ENCODE measurements around the gene TUT1. TPM values are rescaled to one million over a fixed set of nuclear protein-coding genes. Genes with fewer than 3 reads are reported as not detected.

TUT1 gene
- total and polyA plus RNA-seq, 2 of the 4 experiments (the other 2 are of a cell fraction): 4.3 to 10.1 TPM

DNA sequence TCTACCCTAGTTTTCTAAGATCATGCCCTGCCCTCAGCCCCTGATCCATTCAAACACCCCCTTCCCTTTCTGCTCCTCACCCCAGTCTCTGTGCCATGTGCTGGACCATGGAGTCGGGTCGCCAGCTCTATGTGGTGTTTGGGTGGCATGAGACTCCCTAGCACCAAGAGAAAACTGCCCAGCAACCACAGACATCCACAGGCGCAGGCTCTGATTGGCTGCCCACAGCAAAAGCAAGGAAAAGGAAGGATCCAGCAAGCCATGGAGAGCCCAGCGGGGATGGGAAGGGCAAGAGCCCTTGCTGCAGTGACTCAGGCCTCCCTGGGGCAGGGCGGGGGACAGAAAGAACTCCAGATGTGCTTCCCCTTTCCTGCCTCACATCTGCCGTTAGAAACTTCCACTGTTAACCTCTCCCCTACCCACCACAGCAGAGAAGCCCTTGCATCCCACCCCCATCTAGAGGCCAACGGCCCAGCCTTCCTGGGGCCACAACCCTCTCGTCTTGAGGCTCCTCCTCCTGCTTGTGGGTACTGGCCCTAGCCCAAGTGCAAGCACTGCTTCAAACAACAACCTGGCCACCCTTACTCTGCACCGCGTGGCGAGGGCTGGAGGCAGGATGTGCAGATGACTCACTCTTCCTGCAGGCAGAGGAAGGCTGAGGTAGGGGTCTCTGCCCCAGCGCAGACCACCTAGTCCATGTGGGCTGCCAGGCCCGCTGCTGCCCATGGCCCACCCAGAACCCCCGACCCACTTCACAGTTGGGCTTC lies 35.0 kb downstream of the TUT1 start:
- ATAC-seq (ENCODE audit: low read depth) (peak; percentile 57), DNase-seq (peak; percentile 95)
- intact Hi-C loops (cut with micrococcal nuclease) (no loop called here), dilution Hi-C loops (cut with HindIII; ENCODE audit: low sequenced_read_pairs, unreplicated experiment) (no loop called here), in situ Hi-C loops (cut with MboI; ENCODE audit: low sequenced_read_pairs) (loop anchor here (5.0 kb wide), 1 partner anchor 159 kb away; no protein-coding TSS in a partner anchor)
- peak overlapping the region; percentile 47 for H3K9ac ChIP-seq (ENCODE audit: low read depth, low read length)
- H2AK9ac ChIP-seq (replicated peaks; ENCODE audit: low read depth, low read length, poor library complexity): peak overlapping the region; percentile 92
- H4K5ac ChIP-seq (ENCODE audit: low read depth, low read length): peak overlapping the region; percentile 55
- ChIA-PET POLR2A (ENCODE audit: unreplicated experiment) (no interaction called here), CTCF (interaction anchor here (0.6 to 2.7 kb wide), 5 partner anchors 14 to 162 kb away, joined by 3 to 9 read pairs (median 6); no protein-coding TSS in a partner anchor)
- H3K36me3 ChIP-seq (ENCODE audit: control insufficient read depth, insufficient read depth, low read length): peaks cover 19% of the 10 kb centered on the region
- peak overlapping the region; percentile 85 for H4K91ac ChIP-seq (ENCODE audit: insufficient read depth, low read depth, low read length)
- peak overlapping the region; percentile 99 for H2AK5ac ChIP-seq (ENCODE audit: low read depth, low read length)
- peak overlapping the region; percentile 81 for H2BK20ac ChIP-seq (ENCODE audit: low read depth, low read length)
- peaks cover 27% of the 10 kb centered on the region for H3K9me1 ChIP-seq (ENCODE audit: insufficient read depth, low read length)
- peak overlapping the region; percentile 1 to 87 for H4K8ac ChIP-seq (ENCODE audit: low read depth in 2 of 2, low read length in 2 of 2)
- peaks cover 40% of the 10 kb centered on the region for H3K4me1 ChIP-seq (ENCODE audit: control insufficient read depth, insufficient read depth, low read length)
- H3K18ac ChIP-seq (ENCODE audit: low read depth, low read length): peak overlapping the region; percentile 72
- H3K27me3 ChIP-seq (ENCODE audit: control insufficient read depth, insufficient read depth, low read length): no peaks in the 10 kb centered on the region
- H2BK15ac ChIP-seq (ENCODE audit: low read depth, low read length): peak overlapping the region; percentile 75; the same call in 2 of the 3 replicates
- peak overlapping the region; percentile 77 for H3K23ac ChIP-seq (ENCODE audit: low read depth, low read length)
- WGBS, 2 experiments (ENCODE audit: extremely low coverage in 2 of 2, insufficient read length in 1 of 2): 0% methylated on average over 4 of the region's 14 CpGs; no CpG with 5 or more reads in 1 of the 2 experiments
- peak overlapping the region; percentile 3; the same call in 1 of the 2 replicates for H3K4me3 ChIP-seq (ENCODE audit: insufficient read depth, low read depth, low read length)
- peak overlapping the region; percentile 84 for H3K14ac ChIP-seq (replicated peaks; ENCODE audit: low read depth, low read length)
- peak overlapping the region; percentile 95 for H3K4ac ChIP-seq (ENCODE audit: low read depth, low read length)
- H2BK5ac ChIP-seq (ENCODE audit: low read depth, low read length, poor library complexity, severe bottlenecking): peak overlapping the region; percentile 87
- peak overlapping the region; percentile 83 for H3K56ac ChIP-seq (ENCODE audit: extremely low read depth, insufficient read depth, low read length)
- H4K20me1 ChIP-seq (ENCODE audit: insufficient read depth, low read length): peaks cover 34% of the 10 kb centered on the region
- peak overlapping the region; percentile 82 for H2AFZ ChIP-seq (replicated peaks; ENCODE audit: low read length, poor library complexity)
- H3K4me2 ChIP-seq (ENCODE audit: low read depth, low read length): peak overlapping the region; percentile 75
- H3K79me1 ChIP-seq (ENCODE audit: low read depth in 1 of 2, low read length in 2 of 2): peaks cover 21 to 51% of the 10 kb centered on the region in 2 experiments
- peak overlapping the region; percentile 78 for H3K27ac ChIP-seq (ENCODE audit: insufficient read depth, low read length)
- no TSS peak for BruUV-seq (replicated peaks)
- no peaks in the 10 kb centered on the region for H3K9me3 ChIP-seq (ENCODE audit: control insufficient read depth, insufficient read depth, low read length)
- peak overlapping the region; percentile 87 for H2BK120ac ChIP-seq (ENCODE audit: low read depth, low read length)
- TF ChIP-seq NFE2L2 (IDR thresholded peaks at IDR 0.05; ENCODE audit: low read depth, low read length) (no peak), BHLHE40 (IDR thresholded peaks at IDR 0.05; ENCODE audit: low read depth, low read length) (peak; percentile 88), RCOR1 (IDR thresholded peaks at IDR 0.05; ENCODE audit: insufficient replicate concordance, low read length) (no peak), CEBPB (IDR thresholded peaks at IDR 0.05; ENCODE audit: low read depth, low read length) (no peak), RFX5 (IDR thresholded peaks at IDR 0.05; ENCODE audit: low read depth, low read length) (peak; percentile 99), MAFK (IDR thresholded peaks at IDR 0.05; ENCODE audit: low read depth, low read length) (no peak), POLR2A (IDR thresholded peaks at IDR 0.05; ENCODE audit: low read depth, low read length) (no peak), RAD21 (IDR thresholded peaks at IDR 0.05; ENCODE audit: low read length) (no peak; the same call in 1 of the 2 replicates), FOS (IDR thresholded peaks at IDR 0.05; ENCODE audit: low read depth, low read length) (peak; percentile 51; the same call in 1 of the 2 replicates), CHD1 (IDR thresholded peaks at IDR 0.05; ENCODE audit: low read depth, low read length) (no peak), SMC3 (IDR thresholded peaks at IDR 0.05; ENCODE audit: low read depth, low read length) (no peak)
- TF ChIP-seq, protein P1, sequence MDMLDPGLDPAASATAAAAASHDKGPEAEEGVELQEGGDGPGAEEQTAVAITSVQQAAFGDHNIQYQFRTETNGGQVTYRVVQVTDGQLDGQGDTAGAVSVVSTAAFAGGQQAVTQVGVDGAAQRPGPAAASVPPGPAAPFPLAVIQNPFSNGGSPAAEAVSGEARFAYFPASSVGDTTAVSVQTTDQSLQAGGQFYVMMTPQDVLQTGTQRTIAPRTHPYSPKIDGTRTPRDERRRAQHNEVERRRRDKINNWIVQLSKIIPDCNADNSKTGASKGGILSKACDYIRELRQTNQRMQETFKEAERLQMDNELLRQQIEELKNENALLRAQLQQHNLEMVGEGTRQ (IDR thresholded peaks at IDR 0.05; ENCODE audit: low read depth, low read length): 0 out of 2 replicates have a peak, but pooled peaks have one; percentile 22
- TF ChIP-seq, protein P2, sequence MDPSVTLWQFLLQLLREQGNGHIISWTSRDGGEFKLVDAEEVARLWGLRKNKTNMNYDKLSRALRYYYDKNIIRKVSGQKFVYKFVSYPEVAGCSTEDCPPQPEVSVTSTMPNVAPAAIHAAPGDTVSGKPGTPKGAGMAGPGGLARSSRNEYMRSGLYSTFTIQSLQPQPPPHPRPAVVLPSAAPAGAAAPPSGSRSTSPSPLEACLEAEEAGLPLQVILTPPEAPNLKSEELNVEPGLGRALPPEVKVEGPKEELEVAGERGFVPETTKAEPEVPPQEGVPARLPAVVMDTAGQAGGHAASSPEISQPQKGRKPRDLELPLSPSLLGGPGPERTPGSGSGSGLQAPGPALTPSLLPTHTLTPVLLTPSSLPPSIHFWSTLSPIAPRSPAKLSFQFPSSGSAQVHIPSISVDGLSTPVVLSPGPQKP (IDR thresholded peaks at IDR 0.05; ENCODE audit: borderline replicate concordance, low read depth, low read length): no peak
- TF ChIP-seq, protein P3, sequence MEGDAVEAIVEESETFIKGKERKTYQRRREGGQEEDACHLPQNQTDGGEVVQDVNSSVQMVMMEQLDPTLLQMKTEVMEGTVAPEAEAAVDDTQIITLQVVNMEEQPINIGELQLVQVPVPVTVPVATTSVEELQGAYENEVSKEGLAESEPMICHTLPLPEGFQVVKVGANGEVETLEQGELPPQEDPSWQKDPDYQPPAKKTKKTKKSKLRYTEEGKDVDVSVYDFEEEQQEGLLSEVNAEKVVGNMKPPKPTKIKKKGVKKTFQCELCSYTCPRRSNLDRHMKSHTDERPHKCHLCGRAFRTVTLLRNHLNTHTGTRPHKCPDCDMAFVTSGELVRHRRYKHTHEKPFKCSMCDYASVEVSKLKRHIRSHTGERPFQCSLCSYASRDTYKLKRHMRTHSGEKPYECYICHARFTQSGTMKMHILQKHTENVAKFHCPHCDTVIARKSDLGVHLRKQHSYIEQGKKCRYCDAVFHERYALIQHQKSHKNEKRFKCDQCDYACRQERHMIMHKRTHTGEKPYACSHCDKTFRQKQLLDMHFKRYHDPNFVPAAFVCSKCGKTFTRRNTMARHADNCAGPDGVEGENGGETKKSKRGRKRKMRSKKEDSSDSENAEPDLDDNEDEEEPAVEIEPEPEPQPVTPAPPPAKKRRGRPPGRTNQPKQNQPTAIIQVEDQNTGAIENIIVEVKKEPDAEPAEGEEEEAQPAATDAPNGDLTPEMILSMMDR (conservative IDR thresholded peaks at IDR 0.05; ENCODE audit: low read depth, low read length): no peak
